ENCODE measurements around the gene CIDEC. TPM values are rescaled to one million over a fixed set of nuclear protein-coding genes. Genes with fewer than 3 reads are reported as not detected.

CIDEC gene
- total and polyA plus RNA-seq, 2 of the 13 experiments (the other 11 are each of a cell fraction or from before 2014, with no cell fraction given): 2.5 to 10.4 TPM

DNA sequence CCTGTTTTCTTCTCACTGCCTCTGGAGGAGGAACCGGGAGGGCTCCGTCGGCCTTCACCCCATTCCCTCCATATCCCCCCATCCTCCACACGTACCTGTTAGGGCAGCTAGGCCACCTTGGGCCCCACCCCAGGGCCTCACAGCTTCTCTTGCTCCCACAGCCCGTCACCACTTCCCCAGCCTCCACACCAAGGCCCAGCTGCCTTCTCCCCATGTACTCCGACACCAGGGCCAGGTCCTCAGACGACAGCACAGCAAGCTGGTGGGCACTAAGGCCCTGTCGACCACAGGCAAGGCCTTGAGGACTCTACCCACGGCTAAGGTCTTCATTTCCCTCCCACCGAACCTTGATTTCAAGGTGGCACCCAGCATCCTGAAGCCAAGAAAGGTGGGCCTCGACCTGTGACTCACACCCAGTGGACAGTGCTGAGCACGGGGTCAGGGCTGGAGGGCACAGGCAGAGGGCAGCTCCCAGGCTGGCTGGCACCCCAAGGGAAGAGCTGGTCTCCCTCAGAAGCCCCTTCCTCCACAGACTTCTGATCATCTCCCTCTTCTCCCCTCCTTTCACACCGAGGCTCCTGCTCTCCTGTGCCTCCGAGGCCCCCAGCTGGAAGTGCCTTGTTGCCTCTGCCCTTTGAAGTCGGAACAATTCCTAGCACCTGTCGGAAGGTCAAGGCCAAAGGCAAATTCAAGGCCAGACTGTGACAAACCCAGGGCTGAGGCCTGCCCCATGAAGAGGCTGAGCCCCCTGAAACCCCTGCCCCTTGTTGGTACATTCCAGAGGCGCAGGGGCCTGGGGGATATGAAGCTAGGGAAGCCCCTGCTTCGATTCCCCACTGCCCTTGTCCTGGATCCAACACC is 45.3 kb downstream of the CIDEC start (continued):
- TF ChIP-seq, protein P1, sequence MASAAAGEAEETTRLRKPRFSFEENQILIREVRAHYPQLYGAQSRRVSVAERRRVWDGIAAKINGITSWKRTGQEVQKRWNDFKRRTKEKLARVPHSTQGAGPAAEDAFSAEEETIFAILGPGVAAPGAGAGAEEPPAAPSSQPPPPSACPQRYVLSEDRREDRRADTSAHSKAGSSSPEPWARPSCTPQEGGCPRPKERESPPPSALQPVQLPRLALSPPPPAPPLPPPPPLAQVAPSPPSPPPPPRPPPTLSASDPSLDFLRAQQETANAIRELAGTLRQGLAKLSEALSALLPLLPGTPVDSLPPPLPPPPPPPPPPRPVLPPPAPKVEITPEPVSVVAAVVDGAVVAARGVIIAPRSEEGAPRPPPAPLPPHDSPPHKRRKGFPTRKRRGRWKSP (CRISPR knock-in tag; IDR thresholded peaks at IDR 0.05): no peak
- no peak for TF ChIP-seq BHLHE40 (IDR thresholded peaks at IDR 0.05; ENCODE audit: low read length)
- TF ChIP-seq TBL1XR1 (IDR thresholded peaks at IDR 0.05; ENCODE audit: borderline replicate concordance, low read length, partially characterized antibody): peak; percentile 86
- no peak for TF ChIP-seq ZNF160 (CRISPR knock-in tag; IDR thresholded peaks at IDR 0.05)
- TF ChIP-seq SOX13 (IDR thresholded peaks at IDR 0.05): no peak
- TF ChIP-seq SOX13 (CRISPR knock-in tag; conservative IDR thresholded peaks at IDR 0.05 in 1 of 2, IDR thresholded peaks at IDR 0.05 in 1 of 2): peak in 1 of 2 experiments; percentile 77; a peak in 2 of 4 replicates
- no peak for TF ChIP-seq FOSL2 (CRISPR knock-in tag; IDR thresholded peaks at IDR 0.05)
- no peak for TF ChIP-seq ZNF607 (CRISPR knock-in tag; IDR thresholded peaks at IDR 0.05; ENCODE audit: borderline replicate concordance)
- TF ChIP-seq REPIN1 (CRISPR knock-in tag; IDR thresholded peaks at IDR 0.05; ENCODE audit: borderline replicate concordance, low read depth): peak; percentile 58; the same call in 1 of the 2 replicates
- TF ChIP-seq PLRG1 (conservative IDR thresholded peaks at IDR 0.05): no peak
- TF ChIP-seq GLI4 (CRISPR knock-in tag; IDR thresholded peaks at IDR 0.05; ENCODE audit: borderline replicate concordance): no peak
- TF ChIP-seq LCORL (IDR thresholded peaks at IDR 0.05): no peak
- TF ChIP-seq LCORL (CRISPR knock-in tag; IDR thresholded peaks at IDR 0.05): no peak
- TF ChIP-seq, protein P2, sequence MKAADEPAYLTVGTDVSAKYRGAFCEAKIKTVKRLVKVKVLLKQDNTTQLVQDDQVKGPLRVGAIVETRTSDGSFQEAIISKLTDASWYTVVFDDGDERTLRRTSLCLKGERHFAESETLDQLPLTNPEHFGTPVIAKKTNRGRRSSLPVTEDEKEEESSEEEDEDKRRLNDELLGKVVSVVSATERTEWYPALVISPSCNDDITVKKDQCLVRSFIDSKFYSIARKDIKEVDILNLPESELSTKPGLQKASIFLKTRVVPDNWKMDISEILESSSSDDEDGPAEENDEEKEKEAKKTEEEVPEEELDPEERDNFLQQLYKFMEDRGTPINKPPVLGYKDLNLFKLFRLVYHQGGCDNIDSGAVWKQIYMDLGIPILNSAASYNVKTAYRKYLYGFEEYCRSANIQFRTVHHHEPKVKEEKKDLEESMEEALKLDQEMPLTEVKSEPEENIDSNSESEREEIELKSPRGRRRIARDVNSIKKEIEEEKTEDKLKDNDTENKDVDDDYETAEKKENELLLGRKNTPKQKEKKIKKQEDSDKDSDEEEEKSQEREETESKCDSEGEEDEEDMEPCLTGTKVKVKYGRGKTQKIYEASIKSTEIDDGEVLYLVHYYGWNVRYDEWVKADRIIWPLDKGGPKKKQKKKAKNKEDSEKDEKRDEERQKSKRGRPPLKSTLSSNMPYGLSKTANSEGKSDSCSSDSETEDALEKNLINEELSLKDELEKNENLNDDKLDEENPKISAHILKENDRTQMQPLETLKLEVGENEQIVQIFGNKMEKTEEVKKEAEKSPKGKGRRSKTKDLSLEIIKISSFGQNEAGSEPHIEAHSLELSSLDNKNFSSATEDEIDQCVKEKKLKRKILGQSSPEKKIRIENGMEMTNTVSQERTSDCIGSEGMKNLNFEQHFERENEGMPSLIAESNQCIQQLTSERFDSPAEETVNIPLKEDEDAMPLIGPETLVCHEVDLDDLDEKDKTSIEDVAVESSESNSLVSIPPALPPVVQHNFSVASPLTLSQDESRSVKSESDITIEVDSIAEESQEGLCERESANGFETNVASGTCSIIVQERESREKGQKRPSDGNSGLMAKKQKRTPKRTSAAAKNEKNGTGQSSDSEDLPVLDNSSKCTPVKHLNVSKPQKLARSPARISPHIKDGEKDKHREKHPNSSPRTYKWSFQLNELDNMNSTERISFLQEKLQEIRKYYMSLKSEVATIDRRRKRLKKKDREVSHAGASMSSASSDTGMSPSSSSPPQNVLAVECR (CRISPR knock-in tag; IDR thresholded peaks at IDR 0.05; ENCODE audit: borderline replicate concordance): no peak
- no peak for TF ChIP-seq ZNF3 (CRISPR knock-in tag; IDR thresholded peaks at IDR 0.05)
- TF ChIP-seq AGO1 (IDR thresholded peaks at IDR 0.05; ENCODE audit: low read depth, low read length, poor library complexity, severe bottlenecking): no peak
- TF ChIP-seq AKAP8 (CRISPR knock-in tag; IDR thresholded peaks at IDR 0.05): 0 out of 2 replicates have a peak, but pooled peaks have one; percentile 64
- TF ChIP-seq HOXA3 (CRISPR knock-in tag; IDR thresholded peaks at IDR 0.05): 0 out of 2 replicates have a peak, but pooled peaks have one; percentile 16
- no peak for TF ChIP-seq ZNF547 (CRISPR knock-in tag; IDR thresholded peaks at IDR 0.05)
- TF ChIP-seq MATR3 (CRISPR knock-in tag; IDR thresholded peaks at IDR 0.05): no peak
- TF ChIP-seq SOX6 (IDR thresholded peaks at IDR 0.05): no peak
- peak; percentile 71 for TF ChIP-seq SOX6 (CRISPR knock-in tag; IDR thresholded peaks at IDR 0.05)
- no peak for TF ChIP-seq ZNF101 (CRISPR knock-in tag; IDR thresholded peaks at IDR 0.05; ENCODE audit: borderline replicate concordance, low read depth)
- TF ChIP-seq MYNN (CRISPR knock-in tag; IDR thresholded peaks at IDR 0.05; ENCODE audit: low read depth): no peak

All from HepG2 (cell line).